WERI-Rb-1 (cell line): ENCODE results near the gene TBC1D16.
"Not testable (repeated sequence)": the region's sequence is repeated elsewhere in the genome, so short reads cannot be mapped to it uniquely, and the experiment has no call there.

Experiments
- DNase-seq: peaks from one replicate; pipeline ENCODE4 v3.0.0-alpha.2; 2020
- H3K27ac ChIP-seq: fragments of 250-450 bp; sonication (Bioruptor Pico); 2 replicates; pipeline ENCODE4 v1.5.1; 2020; ENCODE audit warnings: mild to moderate bottlenecking, moderate library complexity
- H3K27me3 ChIP-seq: fragments of 250-450 bp; sonication (Bioruptor Pico); 2 replicates; pipeline ENCODE4 v1.5.1; 2021; ENCODE audit warnings: mild to moderate bottlenecking, low read depth, moderate library complexity; ENCODE audit not compliant: insufficient read depth, severe bottlenecking
- H3K36me3 ChIP-seq: fragments of 250-450 bp; sonication (Bioruptor Pico); 2 replicates; pipeline ENCODE4 v1.5.1; 2020; ENCODE audit warnings: mild to moderate bottlenecking, moderate library complexity
- H3K4me3 ChIP-seq: 2 replicates; pipeline ENCODE4 v1.5.1; 2011; ENCODE audit warnings: low read depth, mild to moderate bottlenecking, control low read depth, low read length
- H3K9me3 ChIP-seq: fragments of 250-450 bp; sonication (Bioruptor Pico); 2 replicates; pipeline ENCODE4 v1.5.1; 2021; ENCODE audit warnings: mild to moderate bottlenecking, moderate library complexity; ENCODE audit not compliant: severe bottlenecking
- CTCF ChIP-seq: IDR thresholded peaks from 2 replicates; pipeline ENCODE4 v1.5.1; 2011; ENCODE audit warnings: low read depth, mild to moderate bottlenecking, control low read depth, inconsistent platforms, low read length

TBC1D16 gene

GRCh38 chr17:79968116-79968515 lies 67.6 kb downstream of the TBC1D16 start:
- H3K27me3 ChIP-seq, result no peaks in the 10 kb centered on the region
- DNase-seq, result peak; percentile 8
- no peak for TF ChIP-seq CTCF
- H3K4me3 ChIP-seq, result no peak overlapping the region
- no peak overlapping the region for H3K27ac ChIP-seq
- H3K36me3 ChIP-seq, result peaks cover 45% of the 10 kb centered on the region
- H3K9me3 ChIP-seq, result no peaks in the 10 kb centered on the region

- no peak overlapping the region for H3K4me3 ChIP-seq
- DNase-seq, result no peak
- H3K9me3 ChIP-seq, result no peaks in the 10 kb centered on the region
- no peak for TF ChIP-seq CTCF
- no peaks in the 10 kb centered on the region for H3K27me3 ChIP-seq
- H3K36me3 ChIP-seq, result peaks cover 33% of the 10 kb centered on the region
- no peak overlapping the region for H3K27ac ChIP-seq
Measured at GRCh38 chr17:79966681-79967080, 69.0 kb downstream of the TBC1D16 start.

- DNase-seq, result peak; percentile 4
- no peaks in the 10 kb centered on the region for H3K27me3 ChIP-seq
- TF ChIP-seq CTCF, result no peak
- H3K9me3 ChIP-seq, result no peaks in the 10 kb centered on the region
- peaks cover 33% of the 10 kb centered on the region for H3K36me3 ChIP-seq
- no peak overlapping the region for H3K4me3 ChIP-seq
- H3K27ac ChIP-seq, result no peak overlapping the region
Measured at GRCh38 chr17:79965806-79966205, 69.9 kb downstream of the TBC1D16 start.

GRCh38 chr17:79962467-79962866 lies 73.2 kb downstream of the TBC1D16 start:
- not testable (repeated sequence) for H3K27me3 ChIP-seq, H3K4me3 ChIP-seq, H3K9me3 ChIP-seq, H3K27ac ChIP-seq
- DNase-seq, result peak; percentile 1
- H3K36me3 ChIP-seq, result peaks cover 11% of the 10 kb centered on the region

GRCh38 chr17:79961567-79961966 lies 74.1 kb downstream of the TBC1D16 start:
- DNase-seq, result peak; percentile 2
- H3K27me3 ChIP-seq, H3K27ac ChIP-seq: not testable (repeated sequence)

GRCh38 chr17:79960788-79961522 lies 74.7 kb downstream of the TBC1D16 start:
- Histone ChIP-seq H3K36me3 (peaks cover 10% of the 10 kb centered on the region), H3K9me3 (no peaks in the 10 kb centered on the region), H3K27me3 (no peaks in the 10 kb centered on the region), H3K27ac (no peak overlapping the region), H3K4me3 (no peak overlapping the region)
- TF ChIP-seq CTCF, result no peak
- peak; percentile 2 for DNase-seq

More at GRCh38 chr17:79961567-79961966, 74.1 kb downstream of the TBC1D16 start:
- H3K9me3 ChIP-seq, H3K4me3 ChIP-seq, H3K36me3 ChIP-seq: not testable (repeated sequence)

GRCh38 chr17:79959042-79959441 lies 76.6 kb downstream of the TBC1D16 start:
- H3K27me3 ChIP-seq, result no peaks in the 10 kb centered on the region
- no peak overlapping the region for H3K4me3 ChIP-seq
- no peak for DNase-seq
- H3K9me3 ChIP-seq, result no peaks in the 10 kb centered on the region
- no peak for TF ChIP-seq CTCF
- H3K27ac ChIP-seq, result no peak overlapping the region
- H3K36me3 ChIP-seq, result peaks cover 15% of the 10 kb centered on the region
